GM18873 (cell line): ENCODE measurements around the gene TET1.
"Not testable (repeated sequence)": the region's sequence is repeated elsewhere in the genome, so short reads cannot be mapped to it uniquely, and the experiment has no call there.

Experiments
- ATAC-seq: cut with Tn5 transposase; IDR thresholded peaks from one replicate; pipeline ENCODE4 v1.9.1; 2021; ENCODE audit warnings: mild to moderate bottlenecking, moderate library complexity, moderate number of reproducible peaks; ENCODE audit not compliant: unreplicated experiment, low FRiP score

Gene TET1

DNA sequence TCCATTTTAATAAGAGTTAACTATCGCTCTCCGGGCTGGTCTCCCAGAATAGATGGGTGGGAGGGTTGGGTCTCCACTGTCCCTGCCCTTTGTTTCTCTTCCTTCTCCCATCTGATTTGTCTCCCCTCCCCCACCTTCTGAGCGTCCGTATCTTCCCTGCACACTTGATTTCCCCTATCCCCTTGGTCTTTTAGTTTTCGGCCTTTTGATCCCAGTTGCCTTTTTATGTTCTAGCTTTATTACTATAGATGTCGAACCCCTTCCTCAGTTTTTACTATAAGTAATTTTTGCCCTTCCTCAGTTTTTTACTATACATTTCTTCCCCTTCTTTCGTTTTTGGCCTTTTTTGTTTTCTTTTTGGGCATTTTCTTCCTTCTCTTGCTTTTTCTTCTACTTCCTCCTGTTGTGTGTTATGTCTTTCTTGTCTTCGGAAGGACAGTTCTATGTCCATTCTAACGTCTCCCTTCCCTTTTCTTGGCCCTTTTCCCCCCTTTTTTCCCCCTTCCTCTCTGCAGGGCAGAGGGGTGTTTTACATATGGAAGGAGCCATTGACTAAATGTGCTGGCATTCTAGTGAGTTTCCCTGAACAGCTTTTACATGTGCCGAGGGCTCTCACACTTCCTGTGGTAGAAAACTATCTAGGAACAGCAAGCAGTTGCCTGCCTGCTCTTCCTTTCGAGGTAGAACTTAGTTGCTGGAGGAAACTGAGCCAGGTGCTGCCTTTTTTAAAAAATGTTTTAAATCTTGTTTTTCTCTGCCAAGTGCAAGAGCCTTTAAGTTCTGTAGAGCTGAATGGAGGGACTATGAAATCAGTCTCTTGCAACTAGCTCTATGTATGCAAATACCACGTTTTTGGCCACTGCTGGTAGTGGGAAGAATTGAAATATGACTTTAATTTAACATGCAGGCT, 2.8 kb downstream of the TET1 start:
- no peak for ATAC-seq

GRCh38 chr10:68564712-68565111, 4.6 kb downstream of the TET1 start:
- ATAC-seq: no peak

DNA sequence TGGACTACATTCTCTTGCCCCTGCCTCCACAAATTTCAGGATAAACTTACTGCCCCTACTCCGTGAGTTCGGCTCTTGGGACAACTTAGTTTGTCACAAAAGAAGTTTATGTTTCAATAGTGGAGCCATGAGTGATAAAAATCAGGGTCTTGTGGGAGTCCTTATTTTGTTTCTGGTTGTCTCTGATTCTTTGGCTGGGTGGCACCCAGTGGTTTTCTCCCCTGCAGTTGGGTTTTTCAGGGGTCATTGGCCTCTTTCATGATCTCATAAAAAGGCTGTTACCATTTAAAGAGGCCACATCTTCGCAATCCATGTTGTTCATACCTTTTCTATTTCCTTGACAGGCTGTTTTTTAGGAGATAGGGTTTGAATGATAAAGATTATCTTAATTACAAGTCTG, 5.5 kb downstream of the TET1 start:
- no peak for ATAC-seq

GRCh38 chr10:68566351-68566750, 6.2 kb downstream of the TET1 start:
- ATAC-seq: no peak

DNA sequence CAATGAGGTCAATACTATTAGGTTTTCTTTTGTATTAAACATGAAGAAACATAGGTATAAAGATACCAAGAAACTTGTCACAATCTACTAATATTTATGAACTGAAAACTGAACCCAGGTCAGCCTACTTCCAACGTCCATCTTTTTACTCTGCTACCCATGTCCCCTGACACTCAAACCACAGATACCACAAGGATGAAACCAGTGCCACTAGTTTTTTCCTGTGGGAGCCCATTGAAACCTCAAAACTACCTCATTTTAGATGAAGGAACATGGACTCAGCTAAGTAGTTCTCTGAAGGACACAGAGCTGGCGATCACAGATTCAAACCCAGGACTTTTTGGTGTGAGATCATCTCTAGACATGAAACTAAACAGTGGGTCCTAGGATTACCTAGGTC, 6.8 kb downstream of the TET1 start:
- ATAC-seq: no peak

DNA sequence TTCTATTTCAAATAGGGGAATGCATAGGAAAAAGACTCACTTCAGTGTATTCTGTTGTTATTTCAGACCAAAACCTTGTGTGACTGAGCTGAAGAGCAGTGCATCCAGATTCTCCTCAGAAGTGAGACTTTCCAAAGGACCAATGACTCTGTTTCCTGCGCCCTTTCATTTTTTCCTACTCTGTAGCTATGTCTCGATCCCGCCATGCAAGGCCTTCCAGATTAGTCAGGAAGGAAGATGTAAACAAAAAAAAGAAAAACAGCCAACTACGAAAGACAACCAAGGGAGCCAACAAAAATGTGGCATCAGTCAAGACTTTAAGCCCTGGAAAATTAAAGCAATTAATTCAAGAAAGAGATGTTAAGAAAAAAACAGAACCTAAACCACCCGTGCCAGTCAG, 12.0 kb downstream of the TET1 start:
- no peak for ATAC-seq

GRCh38 chr10:68574051-68574450, 13.9 kb downstream of the TET1 start:
- ATAC-seq: no peak

DNA sequence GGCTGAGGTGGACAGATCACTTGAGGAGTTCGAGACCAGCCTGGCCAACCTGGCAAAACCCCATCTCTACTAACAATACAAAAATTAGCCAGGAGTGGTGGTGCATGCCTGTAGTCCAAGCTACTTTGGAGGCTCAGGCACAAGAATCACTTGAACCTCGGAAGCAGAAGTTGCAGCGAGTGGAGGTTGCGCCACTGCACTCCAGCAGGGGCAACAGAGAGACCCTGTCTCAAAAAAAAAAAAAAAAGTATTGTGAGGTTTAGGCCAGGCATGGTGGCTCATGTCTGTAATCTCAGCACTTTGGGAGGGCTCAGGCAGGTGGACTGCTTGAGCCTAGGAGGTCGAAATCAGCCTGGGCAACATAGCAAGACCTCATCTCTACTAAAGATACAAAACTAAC, 16.0 kb downstream of the TET1 start:
- no peak for ATAC-seq

DNA sequence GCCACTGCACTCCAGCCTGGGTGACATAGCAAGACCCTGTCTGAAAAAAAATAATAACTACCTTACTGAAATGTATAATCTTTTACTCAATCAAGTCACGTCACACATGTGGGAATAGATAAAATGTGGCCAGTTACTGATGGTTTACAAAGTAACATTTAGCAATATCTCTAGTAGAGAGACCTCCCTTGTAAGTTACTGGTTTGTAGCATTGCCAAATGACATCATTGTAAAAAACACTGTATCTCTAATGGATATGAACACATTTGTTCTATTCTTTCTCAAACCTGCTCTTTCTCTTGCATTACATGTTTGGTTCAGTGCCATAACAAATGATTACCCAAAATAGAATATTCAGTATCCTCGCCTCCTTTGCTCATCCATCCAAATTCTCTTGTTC, 18.8 kb downstream of the TET1 start:
- ATAC-seq: no peak

- not testable (repeated sequence) for ATAC-seq
These were observed 24.1 kb downstream of the TET1 start for GRCh38 chr10:68584187-68584586.

DNA sequence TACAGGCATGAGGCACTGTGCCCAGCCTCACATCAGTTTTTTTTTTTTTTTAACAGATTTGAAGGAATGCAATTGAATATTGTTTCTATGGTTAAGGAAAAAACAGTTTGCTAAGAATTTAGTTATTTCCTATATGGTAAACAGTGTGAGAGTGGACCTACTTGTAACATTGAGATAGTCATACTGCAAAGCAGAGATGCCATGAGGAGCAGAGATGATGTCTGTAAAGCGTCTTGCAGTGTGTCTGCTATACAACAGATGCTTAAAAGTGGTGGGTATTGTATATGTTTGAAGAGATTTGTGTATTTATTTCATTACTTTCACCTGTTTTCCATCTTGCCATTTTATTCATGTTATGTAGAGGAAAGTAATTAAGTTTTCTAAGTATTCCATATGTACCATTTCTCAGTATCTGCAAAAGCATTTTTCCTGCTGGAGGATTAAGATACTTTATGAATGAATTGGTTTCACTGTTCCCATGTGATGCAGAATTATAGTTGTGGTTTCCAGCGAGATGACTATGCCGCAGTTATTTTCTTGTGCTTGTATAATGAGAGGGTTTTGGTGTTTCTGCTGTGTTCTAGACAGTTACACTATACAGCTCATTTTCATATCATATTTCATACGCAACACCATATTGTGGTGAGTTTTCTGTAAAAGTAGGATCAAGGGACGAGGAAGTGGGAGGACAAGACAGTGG, 26.6 kb downstream of the TET1 start:
- no peak for ATAC-seq

- no peak for ATAC-seq
These were observed 34.3 kb downstream of the TET1 start for GRCh38 chr10:68594405-68594804.

DNA sequence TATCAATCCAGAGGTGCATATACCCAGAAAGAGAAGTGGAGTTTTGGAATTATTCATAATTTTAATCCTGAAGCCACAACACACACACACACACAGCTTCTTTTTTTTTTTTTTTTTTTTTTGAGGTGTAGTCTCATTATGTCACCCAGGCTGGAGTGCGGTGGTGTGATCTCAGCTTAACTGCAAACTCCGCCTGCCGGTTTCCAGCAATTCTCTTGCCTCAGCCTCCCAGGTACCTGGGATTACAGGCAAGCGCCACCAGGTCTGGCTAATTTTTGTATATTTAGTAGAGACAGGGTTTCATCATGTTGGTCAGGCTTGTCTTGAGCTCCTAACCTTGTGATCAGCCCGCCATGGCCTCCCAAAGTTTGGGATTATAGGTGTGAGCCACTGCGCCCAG, 35.4 kb downstream of the TET1 start:
- ATAC-seq: no peak

DNA sequence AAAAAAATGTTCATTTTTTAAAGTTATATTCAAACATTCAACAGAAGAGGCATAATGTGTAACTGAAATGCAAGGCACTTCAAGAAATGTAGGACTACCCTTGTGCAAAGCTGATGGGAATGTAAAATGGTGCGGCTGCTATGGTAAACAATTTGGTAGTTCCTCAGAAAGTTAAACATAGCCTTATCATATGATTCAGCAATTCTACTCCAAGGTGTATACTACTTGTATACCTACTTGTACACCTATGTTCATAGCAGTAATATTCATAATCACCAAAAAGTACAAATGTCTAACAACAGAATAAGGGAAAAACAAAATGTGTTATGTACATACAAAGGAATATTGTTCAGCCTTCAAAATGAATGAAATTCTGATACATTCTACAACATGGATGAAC, 37.3 kb downstream of the TET1 start:
- ATAC-seq: no peak

GRCh38 chr10:68598978-68599770, 39.0 kb downstream of the TET1 start:
- no peak for ATAC-seq

GRCh38 chr10:68599771-68600040, 39.6 kb downstream of the TET1 start:
- ATAC-seq: no peak

DNA sequence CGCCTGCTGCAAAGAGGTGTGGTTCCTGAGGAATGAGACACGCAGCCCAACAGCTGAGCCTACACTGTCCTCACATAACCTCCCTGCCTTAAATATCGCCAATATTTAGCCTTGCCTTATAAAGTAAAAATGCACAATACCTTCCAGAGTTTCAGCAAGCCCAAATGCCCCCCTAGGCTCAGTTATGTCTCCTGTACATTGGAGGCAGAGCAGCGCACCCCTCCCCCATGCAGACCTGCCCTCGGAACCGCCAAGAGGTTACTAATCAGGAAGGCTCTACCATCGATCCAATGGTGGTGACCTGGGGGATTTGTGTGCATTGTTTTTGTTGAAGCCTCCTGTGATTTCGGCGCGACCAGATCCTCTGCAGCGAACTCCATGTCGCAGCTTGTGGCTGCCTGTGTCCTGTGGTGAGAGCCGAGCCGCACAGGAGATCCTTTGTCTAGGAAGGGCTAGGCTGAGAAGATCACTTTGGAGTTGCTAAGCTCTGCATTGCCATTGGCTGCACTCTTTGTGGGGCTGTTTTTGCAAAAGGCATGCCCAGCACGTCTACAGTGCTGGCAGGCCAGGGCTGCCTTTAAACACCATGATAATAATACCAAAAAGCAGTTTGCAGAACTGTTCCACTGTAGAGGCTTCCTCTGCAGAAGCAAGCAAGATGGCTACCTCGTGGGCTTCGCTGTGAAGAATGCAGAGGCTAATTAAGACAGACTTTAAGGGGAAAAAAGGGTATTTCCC, 40.1 kb downstream of the TET1 start:
- ATAC-seq: peak; percentile 75

DNA sequence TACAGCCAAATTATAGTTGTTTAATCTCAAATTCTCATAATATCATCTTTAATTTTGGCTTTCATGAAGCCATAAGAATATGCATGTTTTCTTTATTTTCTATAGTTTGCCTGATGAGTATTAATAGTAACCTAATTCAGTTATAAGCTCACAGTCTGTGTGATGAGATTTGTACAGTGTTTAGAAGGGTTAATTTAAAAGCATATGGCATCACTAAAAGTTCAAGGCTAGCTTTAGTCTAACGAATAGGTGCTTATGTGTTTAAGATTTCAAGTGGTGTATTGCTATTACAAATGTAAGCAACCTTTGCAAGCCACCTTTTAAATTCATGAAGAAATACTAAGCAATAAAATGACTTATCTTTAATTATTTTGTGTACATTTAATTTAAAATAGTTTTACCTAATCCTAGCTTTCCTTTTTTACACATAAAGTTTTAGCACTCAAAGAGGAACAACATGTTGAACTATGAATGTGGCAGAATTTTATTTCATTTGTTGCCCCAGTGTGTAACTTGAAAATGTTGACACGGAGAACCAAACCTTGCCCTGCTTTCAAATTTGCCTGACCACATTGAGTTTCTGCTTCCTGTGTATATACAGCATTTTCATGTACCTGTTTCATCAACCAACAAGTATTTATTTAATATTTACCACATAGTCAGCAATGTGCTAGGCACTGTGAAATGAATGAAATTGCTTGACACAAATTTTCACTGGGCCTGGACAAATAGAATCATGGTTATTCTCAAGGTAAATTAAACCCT, 41.5 kb downstream of the TET1 start:
- no peak for ATAC-seq

GRCh38 chr10:68602434-68602833, 42.3 kb downstream of the TET1 start:
- ATAC-seq: no peak

GRCh38 chr10:68603766-68604165, 43.6 kb downstream of the TET1 start:
- no peak for ATAC-seq
